Panc1 (cell line): Measurements from ENCODE around the gene MIF4GD. TPM values are rescaled to one million over a fixed set of nuclear protein-coding genes. Genes with fewer than 3 reads are reported as not detected.

Experiments used
- ATAC-seq: fragments of 200-7000 bp; cut with Tn5 transposase; 2 replicates; pipeline ENCODE4 v1.9.1; 2020; ENCODE audit warnings: mild to moderate bottlenecking, moderate library complexity
- BruUV-seq: library from RNA; stranded (reverse); fragments of 400-500 nt; replicated peaks from 2 replicates; lab custom pipeline; 2021; lab: Mats Ljungman, UMichigan
- CTCF ChIA-PET: fragments of 300-600 bp; sonication (Branson Sonifier 250); formaldehyde crosslinking; loops from one replicate; lab custom pipeline; 2022; ENCODE audit warnings: antibody characterized with exemption; lab: Charles Lee
- POLR2A ChIA-PET: fragments of 300-600 bp; sonication (Branson Sonifier 250); formaldehyde crosslinking; loops from one replicate; lab custom pipeline; 2022; ENCODE audit warnings: antibody characterized with exemption; lab: Charles Lee
- DNase-seq: peaks from one replicate; pipeline ENCODE4 v3.0.0-alpha.2; 2010; ENCODE audit warnings: low read depth, low spot score
- H3K27ac ChIP-seq: 2 replicates; pipeline ENCODE4 v1.5.1; 2011; ENCODE audit warnings: mild to moderate bottlenecking, low read length, inconsistent platforms
- H3K27me3 ChIP-seq: fragments of 200-500 bp; sonication (Bioruptor generic); 2 replicates; pipeline ENCODE4 v1.6.0; 2014; ENCODE audit warnings: low read length, inconsistent platforms; ENCODE audit not compliant: control insufficient read depth, insufficient read depth
- H3K36me3 ChIP-seq: fragments of 200-500 bp; sonication (Bioruptor generic); 2 replicates; pipeline ENCODE4 v1.5.1; 2014; ENCODE audit warnings: inconsistent platforms, mild to moderate bottlenecking, low read length, moderate library complexity; ENCODE audit not compliant: control insufficient read depth, insufficient read depth
- H3K4me1 ChIP-seq: 2 replicates; pipeline ENCODE4 v1.5.1; 2011; ENCODE audit warnings: inconsistent platforms, mild to moderate bottlenecking, low read length, moderate library complexity; ENCODE audit not compliant: control insufficient read depth, insufficient read depth
- H3K4me3 ChIP-seq, 2 experiments: 2 replicates each; pipeline ENCODE4 v1.5.1; 2011 to 2012; ENCODE audit warnings: low read depth in 2 of 2, low read length in 2 of 2, mild to moderate bottlenecking in 2 of 2, inconsistent platforms in 1 of 2, moderate library complexity in 1 of 2
- H3K9me3 ChIP-seq: fragments of 200-500 bp; sonication (Bioruptor generic); 2 replicates; pipeline ENCODE4 v1.5.1; 2014; ENCODE audit warnings: low read depth, mild to moderate bottlenecking, inconsistent platforms, low read length, moderate library complexity; ENCODE audit not compliant: control insufficient read depth, insufficient read depth
- POLR2AphosphoS5 ChIP-seq: IDR thresholded peaks from 2 replicates; pipeline ENCODE4 v1.6.1; 2012; ENCODE audit warnings: mild to moderate bottlenecking, low read depth, low read length, moderate library complexity
- SIN3A ChIP-seq: IDR thresholded peaks from 2 replicates; pipeline ENCODE4 v1.6.1; 2012; ENCODE audit warnings: low read depth, mild to moderate bottlenecking, low read length, moderate library complexity, borderline replicate concordance; ENCODE audit not compliant: insufficient read depth
- TCF7L2 ChIP-seq: IDR thresholded peaks from 2 replicates; pipeline ENCODE4 v1.6.1; 2011; ENCODE audit warnings: mild to moderate bottlenecking, low read depth, low read length, inconsistent platforms
- in situ Hi-C: cut with HindIII; loops from 2 replicates; pipeline ENCODE4 v1.10.0; 2016; ENCODE audit warnings: low sequenced_read_pairs, low pct_unique_long_range_greater_than_20kb
- intact Hi-C: fragments of 100-400 bp; cut with micrococcal nuclease; formaldehyde crosslinking; loops from one replicate; pipeline ENCODE4 v1.10.0; 2022; ENCODE audit not compliant: unreplicated experiment
- total RNA-seq: library from RNA; stranded (reverse); gene quantifications from one replicate; pipeline ENCODE4 v1.2.1, GENCODE V29; 2021; ENCODE audit not compliant: unreplicated experiment
- TF ChIP-seq, protein P1 (sequence below): fragments of 450-650 bp; IDR thresholded peaks from 2 replicates; pipeline ENCODE4 v1.5.1; 2017; ENCODE audit warnings: mild to moderate bottlenecking
- TF ChIP-seq, protein P2 (sequence below), 2 experiments: IDR thresholded peaks; 2 replicates each; pipeline ENCODE4 v1.6.1; 2011 to 2012; ENCODE audit warnings: low read depth in 2 of 2, control low read depth in 1 of 2, low read length in 1 of 2, mild to moderate bottlenecking in 1 of 2, moderate library complexity in 1 of 2; ENCODE audit not compliant: insufficient read depth in 1 of 2

The MIF4GD gene
- total RNA-seq, 1 experiment from 2014 or later, result 34.4 TPM

DNA sequence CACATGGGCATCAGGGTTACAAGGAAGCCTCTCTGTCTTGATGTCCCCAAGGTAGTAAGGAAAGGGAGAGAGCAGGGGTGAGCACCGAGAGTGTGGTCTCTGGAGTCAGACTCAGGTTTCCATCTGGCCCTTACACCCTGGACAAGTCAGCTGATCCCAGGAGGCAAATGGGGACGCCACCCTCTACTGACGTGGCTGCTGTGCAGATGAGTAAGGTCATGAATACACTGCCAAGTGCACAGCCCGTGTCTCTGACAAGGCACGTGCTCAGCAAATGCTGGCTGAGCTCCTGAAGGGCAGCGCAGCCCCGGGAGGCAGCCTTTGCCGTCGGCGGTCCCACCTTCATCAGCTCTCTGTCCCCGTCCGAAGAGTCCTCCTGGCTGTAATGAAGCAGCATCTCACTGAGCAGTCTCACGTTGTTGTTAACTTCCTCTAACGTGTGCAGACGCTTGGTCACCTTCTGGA lies 29.0 kb downstream of the MIF4GD start:
- H3K4me1 ChIP-seq, result 0 out of 2 replicates have a peak, but pooled peaks cover 3% of the 10 kb centered on the region
- H3K4me3 ChIP-seq, result no peak overlapping the region
- in situ Hi-C loops (no loop called here), intact Hi-C loops (no loop called here)
- TF ChIP-seq TCF7L2 (no peak), POLR2AphosphoS5 (no peak), SIN3A (no peak)
- TF ChIP-seq, protein P1, sequence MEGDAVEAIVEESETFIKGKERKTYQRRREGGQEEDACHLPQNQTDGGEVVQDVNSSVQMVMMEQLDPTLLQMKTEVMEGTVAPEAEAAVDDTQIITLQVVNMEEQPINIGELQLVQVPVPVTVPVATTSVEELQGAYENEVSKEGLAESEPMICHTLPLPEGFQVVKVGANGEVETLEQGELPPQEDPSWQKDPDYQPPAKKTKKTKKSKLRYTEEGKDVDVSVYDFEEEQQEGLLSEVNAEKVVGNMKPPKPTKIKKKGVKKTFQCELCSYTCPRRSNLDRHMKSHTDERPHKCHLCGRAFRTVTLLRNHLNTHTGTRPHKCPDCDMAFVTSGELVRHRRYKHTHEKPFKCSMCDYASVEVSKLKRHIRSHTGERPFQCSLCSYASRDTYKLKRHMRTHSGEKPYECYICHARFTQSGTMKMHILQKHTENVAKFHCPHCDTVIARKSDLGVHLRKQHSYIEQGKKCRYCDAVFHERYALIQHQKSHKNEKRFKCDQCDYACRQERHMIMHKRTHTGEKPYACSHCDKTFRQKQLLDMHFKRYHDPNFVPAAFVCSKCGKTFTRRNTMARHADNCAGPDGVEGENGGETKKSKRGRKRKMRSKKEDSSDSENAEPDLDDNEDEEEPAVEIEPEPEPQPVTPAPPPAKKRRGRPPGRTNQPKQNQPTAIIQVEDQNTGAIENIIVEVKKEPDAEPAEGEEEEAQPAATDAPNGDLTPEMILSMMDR, result no peak
- TF ChIP-seq, protein P2, sequence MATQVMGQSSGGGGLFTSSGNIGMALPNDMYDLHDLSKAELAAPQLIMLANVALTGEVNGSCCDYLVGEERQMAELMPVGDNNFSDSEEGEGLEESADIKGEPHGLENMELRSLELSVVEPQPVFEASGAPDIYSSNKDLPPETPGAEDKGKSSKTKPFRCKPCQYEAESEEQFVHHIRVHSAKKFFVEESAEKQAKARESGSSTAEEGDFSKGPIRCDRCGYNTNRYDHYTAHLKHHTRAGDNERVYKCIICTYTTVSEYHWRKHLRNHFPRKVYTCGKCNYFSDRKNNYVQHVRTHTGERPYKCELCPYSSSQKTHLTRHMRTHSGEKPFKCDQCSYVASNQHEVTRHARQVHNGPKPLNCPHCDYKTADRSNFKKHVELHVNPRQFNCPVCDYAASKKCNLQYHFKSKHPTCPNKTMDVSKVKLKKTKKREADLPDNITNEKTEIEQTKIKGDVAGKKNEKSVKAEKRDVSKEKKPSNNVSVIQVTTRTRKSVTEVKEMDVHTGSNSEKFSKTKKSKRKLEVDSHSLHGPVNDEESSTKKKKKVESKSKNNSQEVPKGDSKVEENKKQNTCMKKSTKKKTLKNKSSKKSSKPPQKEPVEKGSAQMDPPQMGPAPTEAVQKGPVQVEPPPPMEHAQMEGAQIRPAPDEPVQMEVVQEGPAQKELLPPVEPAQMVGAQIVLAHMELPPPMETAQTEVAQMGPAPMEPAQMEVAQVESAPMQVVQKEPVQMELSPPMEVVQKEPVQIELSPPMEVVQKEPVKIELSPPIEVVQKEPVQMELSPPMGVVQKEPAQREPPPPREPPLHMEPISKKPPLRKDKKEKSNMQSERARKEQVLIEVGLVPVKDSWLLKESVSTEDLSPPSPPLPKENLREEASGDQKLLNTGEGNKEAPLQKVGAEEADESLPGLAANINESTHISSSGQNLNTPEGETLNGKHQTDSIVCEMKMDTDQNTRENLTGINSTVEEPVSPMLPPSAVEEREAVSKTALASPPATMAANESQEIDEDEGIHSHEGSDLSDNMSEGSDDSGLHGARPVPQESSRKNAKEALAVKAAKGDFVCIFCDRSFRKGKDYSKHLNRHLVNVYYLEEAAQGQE (IDR thresholded peaks at IDR 0.05; ENCODE audit: insufficient read depth in 1 of 2, low read depth in 2 of 2, low read length in 1 of 2), result no peak
- ATAC-seq, result no peak
- no peak overlapping the region for H3K27ac ChIP-seq
- DNase-seq, result no peak
- H3K36me3 ChIP-seq, result peaks cover 10% of the 10 kb centered on the region
- H3K27me3 ChIP-seq, result no peaks in the 10 kb centered on the region
- BruUV-seq, result no TSS peak
- POLR2A ChIA-PET, result no interaction called here
- no peaks in the 10 kb centered on the region for H3K9me3 ChIP-seq
- CTCF ChIA-PET, result interaction anchor here (0.6 kb wide), 1 partner anchor 10 kb away, joined by 7 read pairs; no protein-coding TSS in a partner anchor

DNA sequence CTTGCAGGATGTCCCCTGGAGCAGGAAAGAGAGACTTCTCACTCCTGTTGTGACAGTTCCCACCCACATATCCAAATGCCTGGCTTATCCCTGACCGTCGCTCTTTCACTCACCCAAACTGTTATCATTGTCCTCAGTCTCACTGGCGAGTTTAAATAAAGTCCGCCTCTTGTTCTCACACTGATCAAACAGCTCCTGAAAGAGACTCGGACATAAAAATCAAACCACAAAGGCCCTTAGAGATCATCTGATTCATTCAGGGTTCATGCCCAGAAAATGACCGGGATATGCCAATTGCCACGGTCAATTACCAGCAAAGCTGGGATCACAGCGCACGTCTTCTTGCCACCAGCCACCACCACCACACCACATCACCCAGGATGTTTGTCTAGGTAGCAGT lies 29.5 kb downstream of the MIF4GD start:
- 0 out of 2 replicates have a peak, but pooled peaks cover 3% of the 10 kb centered on the region for H3K4me1 ChIP-seq
- H3K9me3 ChIP-seq, result no peaks in the 10 kb centered on the region
- ChIA-PET CTCF (interaction anchor here (0.6 kb wide), 1 partner anchor 11 kb away, joined by 7 read pairs; no protein-coding TSS in a partner anchor), POLR2A (no interaction called here)
- in situ Hi-C loops, result no loop called here
- DNase-seq, result no peak
- peaks cover 15% of the 10 kb centered on the region for H3K36me3 ChIP-seq
- intact Hi-C loops, result no loop called here
- TF ChIP-seq, protein P2 (IDR thresholded peaks at IDR 0.05; ENCODE audit: insufficient read depth in 1 of 2, low read depth in 2 of 2, low read length in 1 of 2), result no peak
- no peak for TF ChIP-seq SIN3A
- no peak for TF ChIP-seq TCF7L2
- TF ChIP-seq POLR2AphosphoS5, result no peak
- TF ChIP-seq, protein P1, result no peak
- no peak overlapping the region for H3K4me3 ChIP-seq
- no peak overlapping the region for H3K27ac ChIP-seq
- ATAC-seq, result no peak
- no TSS peak for BruUV-seq
- H3K27me3 ChIP-seq, result no peaks in the 10 kb centered on the region
